ENCODE results near the gene CDH11.
A peak's percentile ranks its signal among the peaks of the same experiment; 100 is the strongest.

The CDH11 gene

GRCh38 chr16:65121870-65122723, at the start of gene CDH11:
TSS of gene CDH11 (minus strand) at chr16:65122063. CDS start at chr16:65004869, 117,194 bp downstream.
- DNase-seq, result no peak

GRCh38 chr16:65154321-65154720, 32.5 kb upstream of the CDH11 start:
- no peak for DNase-seq

- no peak for DNase-seq
Measured at GRCh38 chr16:65153365-65154105, 31.7 kb upstream of the CDH11 start.

DNA sequence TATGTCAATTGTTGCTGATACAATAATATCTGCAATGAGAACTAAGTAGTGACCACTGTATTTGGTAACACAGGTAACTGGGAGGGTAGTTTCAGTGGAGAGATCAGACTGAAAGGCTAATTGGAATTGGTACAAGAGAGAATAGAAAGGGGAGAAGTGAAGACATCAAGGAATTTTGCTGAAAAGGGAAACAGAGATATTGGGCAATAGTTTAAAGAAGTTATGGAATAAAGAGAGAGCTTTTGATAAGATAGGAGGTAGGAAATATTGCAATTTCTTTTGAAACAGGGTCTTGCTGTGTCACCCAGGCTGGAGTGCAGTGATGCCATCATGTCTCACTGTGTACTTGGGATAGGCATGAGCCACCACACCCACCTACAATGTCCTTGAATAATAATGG, 26.9 kb upstream of the CDH11 start:
- DNase-seq, result no peak

DNA sequence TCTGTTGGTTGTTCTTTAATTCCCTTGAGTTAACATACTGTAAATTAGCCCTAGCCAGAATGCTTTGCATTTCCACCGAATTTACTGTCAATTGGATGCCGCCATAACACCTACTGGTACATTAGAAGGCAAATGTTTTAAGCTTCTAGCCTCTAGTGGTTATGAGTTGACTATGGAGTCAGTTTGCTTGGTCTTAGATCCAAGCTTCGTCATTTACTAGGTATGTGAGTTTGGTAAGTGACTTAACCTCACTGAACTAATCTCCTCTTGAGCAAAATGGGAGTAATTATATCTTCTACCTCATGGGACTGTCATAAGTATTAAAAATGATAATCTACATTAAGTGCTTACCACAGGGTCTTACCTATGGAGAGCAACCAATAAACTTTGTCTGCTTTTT, 20.4 kb upstream of the CDH11 start:
- DNase-seq, result no peak

DNA sequence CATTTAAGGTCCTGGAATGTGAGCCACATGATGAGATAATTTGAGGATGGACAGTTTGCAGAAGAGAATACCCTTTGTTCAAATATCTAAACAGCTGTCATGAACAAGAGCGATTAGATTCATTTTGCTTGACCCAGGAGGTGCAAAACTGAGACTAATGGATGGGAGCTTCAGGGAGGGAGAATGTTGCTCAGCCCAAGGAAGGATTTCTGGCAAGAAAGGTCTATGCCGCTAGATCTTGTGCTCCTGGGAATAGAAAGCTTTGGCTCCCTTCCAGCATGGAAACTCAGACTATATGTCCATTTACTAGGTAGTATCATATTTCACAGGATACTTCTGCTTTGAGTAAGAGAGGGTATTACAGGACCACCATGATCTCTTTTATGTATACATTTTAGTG, 14.8 kb upstream of the CDH11 start:
- DNase-seq, result no peak

DNA sequence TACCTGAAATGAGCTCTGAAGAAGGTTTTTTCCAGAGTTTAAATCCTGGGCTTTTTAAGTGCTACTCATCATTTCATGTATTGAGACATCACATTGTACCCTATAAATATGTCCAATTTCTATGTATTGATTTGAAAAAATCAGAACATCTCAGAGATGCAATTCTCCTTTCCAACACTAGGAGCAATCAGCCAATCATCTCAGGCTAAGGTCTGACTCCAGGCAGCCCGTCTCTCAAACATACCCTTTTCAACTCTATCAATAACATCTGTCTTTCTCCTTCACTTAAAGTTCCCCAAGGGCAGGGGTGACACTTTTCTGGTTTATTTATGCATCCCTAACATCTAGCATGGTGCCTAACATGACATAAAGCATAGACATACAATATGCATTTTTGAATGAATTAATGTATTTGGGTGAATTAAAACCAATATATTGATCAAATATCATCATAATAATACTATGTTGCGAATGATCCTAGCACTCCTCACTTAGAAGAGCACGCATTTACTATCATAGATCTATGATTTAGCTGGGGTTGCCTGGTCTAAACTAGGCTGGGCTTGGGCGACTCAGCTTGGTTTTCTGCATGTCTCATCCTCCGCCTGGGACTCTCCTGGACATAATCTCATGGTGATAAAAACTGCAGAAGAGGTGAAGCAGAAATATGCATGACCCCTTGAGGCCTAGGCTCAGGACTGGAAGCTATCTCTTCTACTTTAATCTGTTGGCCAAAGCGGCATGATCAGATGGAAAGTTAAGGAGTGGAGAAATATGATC, 5.2 kb upstream of the CDH11 start:
- DNase-seq, result no peak

DNA sequence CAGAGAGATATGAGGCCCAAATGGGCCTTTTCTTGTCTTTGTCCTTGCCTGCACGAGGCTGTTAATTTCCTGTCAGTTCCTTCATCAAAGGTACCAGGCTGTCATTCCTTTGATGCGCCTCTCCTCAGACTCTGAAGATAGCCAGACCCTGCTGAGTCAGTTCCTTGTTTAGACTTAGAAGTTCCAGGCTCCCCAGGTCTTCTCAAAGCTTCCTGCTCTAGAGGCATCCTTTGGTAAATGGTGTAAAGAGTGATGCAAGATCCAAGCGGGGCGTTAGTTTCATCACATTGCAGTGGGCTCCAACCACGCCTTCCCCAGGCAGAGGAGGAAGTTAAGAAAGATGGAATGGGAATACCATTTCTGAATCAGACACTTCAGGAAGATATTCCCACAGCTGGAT, 4.0 kb upstream of the CDH11 start:
- no peak for DNase-seq

GRCh38 chr16:65125322-65125721, 3.5 kb upstream of the CDH11 start:
- DNase-seq, result no peak

DNA sequence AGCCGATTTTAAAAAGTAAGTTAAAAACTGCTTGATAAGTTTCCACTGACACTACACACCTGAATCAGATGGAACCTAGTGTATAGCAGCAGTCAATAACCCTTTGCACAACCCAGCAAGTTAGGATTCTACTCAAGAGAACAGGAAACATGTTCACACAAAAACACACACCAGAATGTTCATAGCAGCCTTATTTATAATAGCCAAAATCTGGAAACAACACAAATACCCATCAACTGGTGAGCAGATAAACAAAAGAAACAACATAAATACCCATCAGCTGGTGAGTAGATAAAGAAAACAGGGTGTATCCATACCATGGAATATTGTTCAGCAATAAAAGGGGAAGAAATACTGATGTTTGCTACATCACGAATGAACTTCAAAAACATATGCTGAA, 2.7 kb upstream of the CDH11 start:
- DNase-seq, result no peak

DNA sequence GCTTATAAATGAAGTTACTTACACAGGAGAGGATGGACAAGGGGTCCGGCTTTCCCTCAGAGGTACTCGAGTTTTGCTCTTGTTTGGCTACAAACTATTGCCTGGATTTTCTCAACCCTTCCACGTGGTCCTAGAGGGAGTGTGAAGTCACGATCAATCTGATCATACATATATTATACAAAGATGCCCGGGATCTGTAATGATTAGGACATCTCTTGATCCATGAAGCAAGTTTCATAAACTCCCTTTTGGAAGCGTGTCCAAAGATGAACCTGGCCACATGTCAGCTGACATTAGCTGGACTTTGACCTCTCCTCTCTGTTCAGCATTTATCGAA, 2.3 kb upstream of the CDH11 start:
- DNase-seq, result no peak

DNA sequence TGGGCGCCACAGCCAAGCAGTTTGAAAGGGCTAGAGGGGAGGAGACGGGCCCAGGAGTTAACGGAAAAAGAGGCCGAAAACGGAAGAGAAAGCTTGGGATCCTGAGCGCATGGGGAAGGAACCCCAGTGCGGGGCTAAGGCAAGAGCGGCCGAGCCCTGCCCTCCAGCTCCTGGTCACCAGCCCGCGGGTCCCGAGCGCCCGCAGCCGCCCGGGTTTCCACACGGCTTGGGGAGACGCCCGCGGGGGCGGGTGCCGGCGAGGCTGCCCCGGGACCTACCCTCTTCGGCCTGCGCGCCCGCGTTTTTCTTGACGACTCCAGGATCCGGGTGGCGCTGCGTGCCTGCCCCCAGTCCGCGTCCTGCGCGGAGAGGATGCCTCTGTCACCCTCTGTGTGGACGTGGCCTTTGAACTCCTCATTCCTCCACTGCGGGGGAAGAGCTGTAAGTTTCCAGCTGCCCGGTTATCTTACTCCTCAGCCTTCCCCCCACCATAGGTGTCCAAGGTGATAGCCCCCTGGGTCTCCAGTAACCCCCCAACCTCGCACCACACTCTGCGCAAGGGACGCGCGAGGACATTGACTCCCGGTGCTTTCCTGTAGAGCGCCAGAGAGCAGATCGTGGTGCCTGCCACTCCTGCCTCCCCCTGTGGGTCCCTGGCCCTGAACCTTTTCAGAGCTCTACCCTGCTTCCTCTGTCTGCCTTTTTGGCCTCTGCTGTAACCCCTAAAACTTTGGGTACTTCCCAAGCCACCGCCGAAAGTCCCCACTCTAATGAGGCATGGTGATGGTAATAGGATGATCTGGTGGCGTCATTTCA, 1.7 kb upstream of the CDH11 start:
- DNase-seq, result no peak

DNA sequence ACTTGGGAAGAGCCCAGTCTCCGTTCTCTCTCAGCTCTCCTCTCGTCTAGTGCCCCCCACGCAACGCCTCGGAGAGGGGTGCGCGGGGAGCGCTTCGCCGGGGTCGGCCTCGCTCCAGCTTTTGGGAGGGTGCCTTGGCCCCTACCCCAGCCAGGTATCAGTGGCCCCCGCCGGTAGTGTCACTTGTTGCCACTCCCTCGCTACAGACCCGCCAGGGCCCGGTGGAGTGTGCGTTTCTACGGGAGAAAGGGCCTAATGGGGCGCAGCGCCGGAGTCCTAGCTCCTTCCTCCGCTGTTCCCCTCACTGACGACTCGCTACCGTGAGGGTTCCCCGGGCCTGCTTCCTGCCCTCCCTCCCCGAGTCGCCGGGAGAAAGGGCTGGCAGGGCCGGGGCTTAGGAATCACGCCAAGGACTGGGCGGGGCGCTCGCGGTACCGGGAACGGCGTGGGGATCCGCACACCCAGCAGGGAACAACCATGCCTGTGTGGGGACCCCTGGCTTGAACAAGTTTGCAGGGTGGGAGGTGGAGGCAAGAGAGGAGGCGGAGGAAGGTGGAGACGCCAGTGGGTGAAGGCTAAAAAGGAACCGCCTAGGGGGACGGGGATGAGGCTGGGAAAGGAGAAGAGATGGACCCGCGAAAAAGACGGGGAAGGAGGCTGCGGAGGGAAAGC, 997 bp upstream of the CDH11 start:
- no peak for DNase-seq

DNA sequence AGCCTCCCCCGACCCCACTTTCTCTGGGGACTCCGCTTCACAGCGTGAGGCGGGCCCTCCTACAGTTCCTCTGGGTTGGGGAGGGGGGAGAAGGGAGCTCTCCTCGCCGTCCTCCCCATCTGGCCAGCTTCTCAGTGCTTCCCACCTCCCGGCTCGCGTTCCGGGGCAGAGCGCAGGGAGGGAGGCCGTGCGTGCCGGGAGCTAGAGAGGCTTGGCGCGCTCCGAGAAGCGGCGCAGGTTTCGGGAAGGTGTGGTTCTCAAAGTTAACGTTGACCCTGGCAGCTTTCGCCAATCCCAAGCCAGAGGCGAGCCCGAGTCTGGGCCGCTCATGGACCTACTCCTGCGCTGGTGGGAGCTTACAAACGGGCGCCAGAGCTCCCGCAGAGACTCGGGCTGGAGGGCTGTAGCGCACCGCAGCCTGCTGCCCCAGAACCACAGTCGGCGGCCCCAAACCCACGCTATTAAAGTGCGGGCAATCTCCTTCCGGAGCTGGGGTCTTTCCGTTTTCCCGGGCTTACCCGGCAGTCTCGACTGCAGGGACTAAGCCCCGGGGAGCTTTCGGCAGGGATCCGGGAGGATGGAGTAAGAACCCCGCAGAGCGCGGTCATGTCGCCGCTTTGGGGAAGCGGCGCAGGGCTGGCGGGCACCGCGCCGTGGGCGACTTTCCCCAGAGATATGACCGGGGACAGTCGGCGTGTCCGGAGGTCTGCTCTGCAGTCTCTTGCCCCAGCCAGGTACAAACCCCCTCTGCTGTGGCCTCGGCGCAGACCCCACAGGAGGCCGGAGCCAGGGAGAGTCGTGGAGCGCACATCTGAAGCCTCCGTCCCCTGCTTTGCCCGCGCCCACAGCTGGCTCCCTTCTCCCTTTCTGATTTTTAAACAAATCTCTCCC, 787 bp downstream of the CDH11 start:
- no peak for DNase-seq

- no peak for DNase-seq
Measured at GRCh38 chr16:65120461-65120830, 1.4 kb downstream of the CDH11 start.

- no peak for DNase-seq
Measured at GRCh38 chr16:65119901-65120401, 1.9 kb downstream of the CDH11 start.

- no peak for DNase-seq
Measured at GRCh38 chr16:65119435-65119834, 2.4 kb downstream of the CDH11 start.

DNA sequence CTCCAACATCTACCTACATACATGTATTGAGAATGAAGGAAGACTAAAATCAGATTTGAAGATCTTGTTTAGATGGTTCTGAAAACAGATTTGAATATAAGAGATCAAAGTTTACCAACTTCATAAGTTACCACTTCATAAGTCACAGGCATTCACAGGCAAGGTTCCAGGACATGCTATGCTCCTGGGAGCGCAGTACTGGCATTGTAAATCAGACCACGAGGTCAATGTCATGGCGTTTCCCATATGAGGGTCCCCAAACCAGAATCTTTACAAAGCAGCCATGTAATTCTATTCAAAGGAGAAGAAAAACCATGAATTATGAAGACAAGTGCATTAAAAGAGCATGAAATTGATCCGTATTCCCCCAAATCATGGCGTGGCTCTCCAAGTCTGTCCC, 3.0 kb downstream of the CDH11 start:
- no peak for DNase-seq

DNA sequence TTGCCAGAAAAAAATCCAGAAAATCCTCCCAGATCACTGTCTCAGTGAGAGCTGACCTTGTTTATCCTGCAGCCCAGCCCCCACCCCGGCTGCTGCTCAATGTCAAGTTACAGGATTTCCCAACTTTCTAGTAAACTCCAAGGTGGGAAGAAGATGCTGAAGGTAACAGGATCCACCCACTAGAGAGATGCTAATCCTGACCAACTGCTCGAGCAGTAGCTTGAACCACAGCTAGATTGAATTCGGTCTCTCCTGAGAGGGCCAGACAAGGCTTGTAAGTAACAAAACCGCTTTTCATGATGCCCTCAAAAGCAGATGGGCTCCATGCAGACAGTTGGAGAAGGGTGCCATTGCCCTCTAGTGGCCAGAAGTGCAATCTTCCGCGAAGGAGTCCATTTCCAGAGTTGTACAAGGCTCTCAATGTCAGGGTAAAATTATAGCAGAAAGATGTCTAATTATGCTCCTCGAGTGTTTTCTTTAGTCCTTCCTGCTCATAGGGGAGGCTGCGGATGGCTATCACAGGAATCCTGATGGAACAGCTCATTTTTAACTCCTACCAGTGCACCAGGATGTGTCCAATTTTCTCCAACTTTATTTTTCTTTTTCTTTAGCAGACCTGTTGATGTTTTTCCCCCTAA, 3.9 kb downstream of the CDH11 start:
- peak; percentile 16 to 25 for DNase-seq

DNA sequence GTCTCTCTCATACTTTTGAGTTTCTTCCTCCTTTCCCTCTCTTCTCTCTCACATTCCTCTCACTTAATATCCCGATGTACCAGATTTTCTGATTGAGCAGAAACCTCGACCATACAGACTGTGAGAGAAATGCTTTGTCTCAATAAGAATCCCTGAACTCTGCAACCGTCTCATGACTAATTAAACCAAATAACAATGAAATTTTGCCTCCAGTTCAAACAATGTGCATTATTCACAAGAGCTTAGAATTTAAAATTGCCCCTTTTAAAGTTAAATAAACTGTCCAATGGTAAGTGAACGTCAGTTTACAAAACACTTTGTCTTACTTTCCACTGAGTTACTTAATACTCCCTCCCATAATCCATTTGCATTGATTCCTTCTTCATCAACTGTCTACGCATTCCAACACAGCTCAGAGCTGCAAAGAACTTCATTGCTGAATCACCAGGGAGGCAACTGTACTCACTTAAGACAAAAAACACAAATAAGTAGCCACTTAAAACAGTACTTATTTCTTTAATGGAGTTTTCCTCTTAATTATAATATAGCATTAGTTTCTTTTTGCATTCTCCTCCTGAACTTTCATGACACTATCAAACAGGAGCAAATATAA, 4.9 kb downstream of the CDH11 start:
- no peak for DNase-seq

Measured in CD4-positive, alpha-beta T cell treated with Interleukin-4 for 1 hour (primary cell).